ENCODE results near the gene TRPM3.

GRCh38 chr9:71079451-71079850, 42.0 kb downstream of the TRPM3 start:
- TF ChIP-seq EHMT2 (IDR thresholded peaks at IDR 0.05; ENCODE audit: low read depth): no peak
- TF ChIP-seq CTCF (IDR thresholded peaks at IDR 0.05): no peak
- TF ChIP-seq POLR2A (IDR thresholded peaks at IDR 0.05; ENCODE audit: low read length): no peak
- TF ChIP-seq TP53 (CRISPR knock-in tag; IDR thresholded peaks at IDR 0.05): no peak
- TF ChIP-seq CEBPB (IDR thresholded peaks at IDR 0.05): no peak
- TF ChIP-seq RFX5 (IDR thresholded peaks at IDR 0.05): no peak
- TF ChIP-seq RAD21 (conservative IDR thresholded peaks at IDR 0.05 in 1 of 2, IDR thresholded peaks at IDR 0.05 in 1 of 2): no peak
- no peak for TF ChIP-seq PBX3 (IDR thresholded peaks at IDR 0.05)

Data from A549 (cell line).